K562 (cell line): Measurements from ENCODE around the gene PLA2G2E.

Experiments
- CBFB ChIP-seq: sonication (generic); formaldehyde crosslinking; IDR thresholded peaks from 2 replicates; pipeline ENCODE4 v1.4.0; 2020; ENCODE audit warnings: mild to moderate bottlenecking, missing genetic modification reagents
- CEBPB ChIP-seq: fragments of 450-650 bp; IDR thresholded peaks from 2 replicates; pipeline ENCODE4 v1.6.1; 2016; ENCODE audit warnings: missing genetic modification characterization, missing compliant biosample characterization
- CTCF ChIP-seq, 3 experiments: IDR thresholded peaks in 2 of 3; conservative IDR thresholded peaks in 1 of 3; 2 replicates each; pipeline ENCODE4 v1.5.1; 2011 to 2012; ENCODE audit warnings: low read length in 3 of 3, mild to moderate bottlenecking in 3 of 3, control low read depth in 2 of 3, improper control_type of control experiment in 1 of 3, inconsistent platforms in 1 of 3, low read depth in 1 of 3, mixed read lengths in 1 of 3, moderate library complexity in 1 of 3; ENCODE audit not compliant: insufficient read depth in 2 of 3
- E2F4 ChIP-seq: sonication (generic); formaldehyde crosslinking; IDR thresholded peaks from 2 replicates; pipeline ENCODE4 v1.8.0; 2022; ENCODE audit warnings: mild to moderate bottlenecking, low read depth, missing genetic modification reagents
- ELF1 ChIP-seq: fragments of 200-800 bp; sonication (Bioruptor generic); IDR thresholded peaks from 2 replicates; pipeline ENCODE4 v1.6.1; 2016; ENCODE audit warnings: missing genetic modification characterization, missing compliant biosample characterization
- HDAC8 ChIP-seq: fragments of 450-650 bp; IDR thresholded peaks from 2 replicates; pipeline ENCODE4 v1.6.1; 2016; ENCODE audit warnings: mild to moderate bottlenecking, missing genetic modification characterization, moderate library complexity, missing compliant biosample characterization
- HIVEP1 ChIP-seq: fragments of 250-450 bp; sonication (Bioruptor Pico); IDR thresholded peaks from 2 replicates; pipeline ENCODE4 v1.4.0; 2020; ENCODE audit warnings: mild to moderate bottlenecking
- HNRNPLL ChIP-seq: fragments of 200-400 bp; formaldehyde crosslinking; IDR thresholded peaks from 2 replicates; pipeline ENCODE4 v1.6.1; 2017; ENCODE audit warnings: low read length, low read depth, mild to moderate bottlenecking; ENCODE audit not compliant: poor library complexity, severe bottlenecking
- MYC ChIP-seq, 2 experiments: fragments of 250-450 bp in 1 of 2; sonication (Bioruptor Pico) in 1 of 2; IDR thresholded peaks; 2 replicates each; pipeline versions ENCODE4 v1.5.1 to v1.6.1; 2012 to 2021; ENCODE audit warnings: low read depth in 2 of 2, borderline replicate concordance in 1 of 2, improper control_type of control experiment in 1 of 2, low read length in 1 of 2, mild to moderate bottlenecking in 1 of 2, moderate library complexity in 1 of 2
- POLR2A ChIP-seq: fragments of 450-650 bp; conservative IDR thresholded peaks from 2 replicates; pipeline ENCODE4 v1.6.1; 2016
- TAF15 ChIP-seq: fragments of 200-400 bp; formaldehyde crosslinking; IDR thresholded peaks from 2 replicates; pipeline ENCODE4 v1.6.1; 2017; ENCODE audit warnings: mild to moderate bottlenecking, low read depth, low read length, moderate library complexity
- TBL1XR1 ChIP-seq, 2 experiments: IDR thresholded peaks; 2 replicates each; pipeline ENCODE4 v1.6.1; 2012; ENCODE audit warnings: improper control_type of control experiment in 2 of 2, low read length in 2 of 2, mild to moderate bottlenecking in 1 of 2
- THRA ChIP-seq: fragments of 450-650 bp; IDR thresholded peaks from 2 replicates; pipeline ENCODE4 v1.6.1; 2017; ENCODE audit warnings: mild to moderate bottlenecking, moderate library complexity
- ZNF592 ChIP-seq: fragments of 450-650 bp; IDR thresholded peaks from 2 replicates; pipeline ENCODE4 v1.6.1; 2017; ENCODE audit warnings: antibody characterized with exemption, mild to moderate bottlenecking

DNA sequence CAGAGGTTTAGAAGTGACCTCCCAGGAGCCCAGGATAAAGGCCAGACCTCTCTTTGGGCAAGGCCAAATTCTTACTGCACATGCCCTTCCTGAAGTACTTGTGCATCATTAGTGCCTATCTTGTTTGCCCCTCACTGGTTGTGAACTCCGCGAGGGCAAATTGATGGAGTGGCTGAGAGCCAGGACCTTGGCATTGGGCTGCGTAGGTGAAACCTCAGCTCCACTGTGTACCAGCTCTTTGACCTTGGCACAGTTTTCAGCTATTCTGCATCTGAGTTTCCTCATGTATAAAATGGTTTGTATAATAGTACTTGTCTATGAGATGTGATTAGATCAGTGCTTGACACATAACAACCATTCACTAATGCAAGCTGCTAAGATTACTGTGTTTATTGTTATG lies 29.7 kb downstream of the PLA2G2E start:
- TF ChIP-seq TAF15 (no peak), MYC (IDR thresholded peaks at IDR 0.05; ENCODE audit: low read depth, low read length) (no peak), MYC (CRISPR knock-in tag; IDR thresholded peaks at IDR 0.05; ENCODE audit: borderline replicate concordance, low read depth) (no peak), TBL1XR1 (IDR thresholded peaks at IDR 0.05; ENCODE audit: low read length in 2 of 2) (no peak), CTCF (IDR thresholded peaks at IDR 0.05 in 2 of 3, conservative IDR thresholded peaks at IDR 0.05 in 1 of 3; ENCODE audit: insufficient read depth in 2 of 3, low read depth in 1 of 3, low read length in 3 of 3) (no peak), ELF1 (no peak), POLR2A (no peak), ZNF592 (no peak), CBFB (CRISPR knock-in tag) (no peak), HNRNPLL (no peak), E2F4 (CRISPR knock-in tag) (no peak), THRA (no peak), CEBPB (tag) (no peak), HIVEP1 (CRISPR knock-in tag) (no peak), HDAC8 (tag) (no peak)
